OCI-LY3 (cell line): ENCODE measurements around the gene TTC29.

ENCODE experiments used
- H2AFZ ChIP-seq: fragments of 200-600, 300-600 bp; shearing (Covaris generic); 2 replicates; pipeline ENCODE4 v1.6.0; 2014; ENCODE audit warnings: antibody characterized with exemption, low read depth, low read length
- H3K27ac ChIP-seq: fragments of 200-600, 300-600 bp; sonication (generic); 2 replicates; pipeline ENCODE4 v1.5.1; 2014; ENCODE audit warnings: mild to moderate bottlenecking, low read length, moderate library complexity, mixed read lengths
- H3K27me3 ChIP-seq: fragments of 200-600, 300-600 bp; sonication (generic); 2 replicates; pipeline ENCODE4 v1.6.1; 2014; ENCODE audit warnings: low read depth, low read length, mixed read lengths
- H3K36me3 ChIP-seq: fragments of 200-600, 300-600 bp; sonication (generic); replicated peaks from 2 replicates; pipeline ENCODE3; 2014; ENCODE audit warnings: low read depth, low read length, mixed read lengths
- H3K4me1 ChIP-seq: fragments of 300-600, 200-600 bp; sonication (generic); 2 replicates; pipeline ENCODE4 v1.6.1; 2014; ENCODE audit warnings: low read length, mixed read lengths
- H3K4me2 ChIP-seq: fragments of 200-600, 300-600 bp; sonication (generic); 2 replicates; pipeline ENCODE4 v1.6.1; 2014; ENCODE audit warnings: low read length, mixed read lengths
- H3K4me3 ChIP-seq: fragments of 300-600, 200-600 bp; sonication (generic); 2 replicates; pipeline ENCODE4 v1.5.1; 2014; ENCODE audit warnings: antibody characterized with exemption, mild to moderate bottlenecking, low read length, moderate library complexity
- H3K79me2 ChIP-seq: fragments of 300-600, 200-600 bp; shearing (Covaris generic); 2 replicates; pipeline ENCODE4 v1.6.1; 2014; ENCODE audit warnings: mild to moderate bottlenecking, low read length, mixed read lengths
- H3K9ac ChIP-seq: fragments of 300-600, 200-600 bp; shearing (Covaris generic); 2 replicates; pipeline ENCODE4 v1.6.0; 2014; ENCODE audit warnings: mild to moderate bottlenecking, low read length, moderate library complexity
- H3K9me3 ChIP-seq: fragments of 200-600, 300-600 bp; shearing (Covaris generic); 2 replicates; pipeline ENCODE4 v1.6.1; 2014; ENCODE audit warnings: low read length, mixed read lengths; ENCODE audit not compliant: insufficient read depth
- H4K20me1 ChIP-seq: fragments of 200-600, 300-600 bp; sonication (generic); 2 replicates; pipeline ENCODE4 v1.6.1; 2016; ENCODE audit warnings: low read length, mixed read lengths; ENCODE audit not compliant: insufficient read depth
- EZH2phosphoT487 ChIP-seq: fragments of 200-600 bp; shearing (Covaris generic); IDR thresholded peaks from 2 replicates; pipeline ENCODE4 v1.6.1; 2018; ENCODE audit warnings: antibody characterized with exemption, mixed run types, low read depth
- TF ChIP-seq, protein P1 (sequence below): fragments of 200-600, 300-600 bp; sonication (generic); IDR thresholded peaks from 2 replicates; pipeline ENCODE4 v1.5.1; 2014; ENCODE audit warnings: antibody characterized with exemption, low read length, low read depth

TTC29 gene

DNA sequence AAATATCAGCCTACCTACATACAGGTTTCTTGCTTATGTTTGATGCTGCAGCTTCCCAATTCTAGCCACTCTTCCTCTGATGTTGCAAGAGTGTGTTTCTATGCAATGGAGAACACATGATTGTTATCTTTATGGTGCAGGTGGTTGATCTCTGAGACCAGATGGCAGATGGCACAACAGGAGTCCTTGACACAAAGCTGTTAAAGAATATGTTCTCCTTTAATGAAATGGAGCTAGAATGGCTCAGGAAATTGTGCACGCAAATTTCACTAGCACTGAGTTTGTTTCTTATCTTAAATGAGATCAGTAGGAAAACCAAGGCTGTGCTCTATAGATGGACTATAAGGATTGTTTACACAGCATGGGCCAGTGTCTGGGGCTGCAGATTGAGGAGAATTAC, 29.9 kb upstream of the TTC29 start:
- H2AFZ ChIP-seq: no peak overlapping the region
- no peaks in the 10 kb centered on the region for H3K79me2 ChIP-seq
- H3K9ac ChIP-seq: no peak overlapping the region
- H3K36me3 ChIP-seq: no peaks in the 10 kb centered on the region
- H3K4me3 ChIP-seq: no peak overlapping the region
- no peak overlapping the region for H3K27ac ChIP-seq
- no peaks in the 10 kb centered on the region for H3K9me3 ChIP-seq
- no peaks in the 10 kb centered on the region for H3K27me3 ChIP-seq
- TF ChIP-seq EZH2phosphoT487: no peak
- TF ChIP-seq, protein P1, sequence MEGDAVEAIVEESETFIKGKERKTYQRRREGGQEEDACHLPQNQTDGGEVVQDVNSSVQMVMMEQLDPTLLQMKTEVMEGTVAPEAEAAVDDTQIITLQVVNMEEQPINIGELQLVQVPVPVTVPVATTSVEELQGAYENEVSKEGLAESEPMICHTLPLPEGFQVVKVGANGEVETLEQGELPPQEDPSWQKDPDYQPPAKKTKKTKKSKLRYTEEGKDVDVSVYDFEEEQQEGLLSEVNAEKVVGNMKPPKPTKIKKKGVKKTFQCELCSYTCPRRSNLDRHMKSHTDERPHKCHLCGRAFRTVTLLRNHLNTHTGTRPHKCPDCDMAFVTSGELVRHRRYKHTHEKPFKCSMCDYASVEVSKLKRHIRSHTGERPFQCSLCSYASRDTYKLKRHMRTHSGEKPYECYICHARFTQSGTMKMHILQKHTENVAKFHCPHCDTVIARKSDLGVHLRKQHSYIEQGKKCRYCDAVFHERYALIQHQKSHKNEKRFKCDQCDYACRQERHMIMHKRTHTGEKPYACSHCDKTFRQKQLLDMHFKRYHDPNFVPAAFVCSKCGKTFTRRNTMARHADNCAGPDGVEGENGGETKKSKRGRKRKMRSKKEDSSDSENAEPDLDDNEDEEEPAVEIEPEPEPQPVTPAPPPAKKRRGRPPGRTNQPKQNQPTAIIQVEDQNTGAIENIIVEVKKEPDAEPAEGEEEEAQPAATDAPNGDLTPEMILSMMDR: no peak
- no peaks in the 10 kb centered on the region for H3K4me1 ChIP-seq
- no peak overlapping the region for H3K4me2 ChIP-seq
- H4K20me1 ChIP-seq: no peaks in the 10 kb centered on the region

DNA sequence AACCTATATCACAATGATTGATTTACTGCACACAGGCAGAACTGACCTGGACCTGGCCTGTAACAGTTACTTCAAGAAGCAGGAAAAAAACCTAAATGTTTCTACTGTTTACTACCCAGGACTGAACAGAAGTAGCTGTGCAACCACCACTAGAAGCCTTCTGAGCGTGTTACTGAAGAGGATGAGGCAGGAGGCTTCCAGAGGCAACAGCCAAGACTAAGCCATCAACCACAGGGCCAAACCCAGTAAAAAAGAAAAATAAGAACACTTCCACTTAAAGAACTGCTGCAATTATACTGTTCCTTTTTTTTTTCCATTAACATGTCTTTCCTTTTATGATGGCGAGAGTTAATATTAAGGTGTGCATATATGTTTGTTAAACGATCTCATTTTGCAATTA, 29.4 kb upstream of the TTC29 start:
- Histone ChIP-seq H3K4me1 (no peaks in the 10 kb centered on the region), H3K79me2 (no peaks in the 10 kb centered on the region), H3K36me3 (no peaks in the 10 kb centered on the region), H3K9ac (no peak overlapping the region), H3K27ac (no peak overlapping the region), H4K20me1 (no peaks in the 10 kb centered on the region), H3K27me3 (no peaks in the 10 kb centered on the region), H3K4me3 (no peak overlapping the region), H3K4me2 (no peak overlapping the region), H2AFZ (no peak overlapping the region), H3K9me3 (no peaks in the 10 kb centered on the region)
- TF ChIP-seq, protein P1: no peak
- no peak for TF ChIP-seq EZH2phosphoT487

DNA sequence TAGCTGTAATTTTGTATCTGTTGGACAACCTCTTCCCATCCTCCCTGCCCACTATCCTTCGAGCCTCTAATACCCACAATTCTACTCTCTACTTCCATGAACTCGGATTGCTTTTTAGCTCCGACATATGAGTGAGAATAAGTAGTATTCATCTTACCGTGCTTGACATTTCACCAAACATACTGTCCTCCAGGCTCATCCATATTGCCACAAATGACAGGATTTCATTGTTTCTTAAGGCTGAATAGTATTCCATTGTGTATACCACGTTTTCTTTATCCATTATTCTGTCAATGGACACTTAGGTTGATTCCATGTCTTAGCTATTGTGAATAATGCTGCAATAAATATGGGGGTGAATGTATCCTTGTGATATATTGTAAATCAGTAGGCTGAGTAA, 26.4 kb upstream of the TTC29 start:
- no peaks in the 10 kb centered on the region for H3K36me3 ChIP-seq

DNA sequence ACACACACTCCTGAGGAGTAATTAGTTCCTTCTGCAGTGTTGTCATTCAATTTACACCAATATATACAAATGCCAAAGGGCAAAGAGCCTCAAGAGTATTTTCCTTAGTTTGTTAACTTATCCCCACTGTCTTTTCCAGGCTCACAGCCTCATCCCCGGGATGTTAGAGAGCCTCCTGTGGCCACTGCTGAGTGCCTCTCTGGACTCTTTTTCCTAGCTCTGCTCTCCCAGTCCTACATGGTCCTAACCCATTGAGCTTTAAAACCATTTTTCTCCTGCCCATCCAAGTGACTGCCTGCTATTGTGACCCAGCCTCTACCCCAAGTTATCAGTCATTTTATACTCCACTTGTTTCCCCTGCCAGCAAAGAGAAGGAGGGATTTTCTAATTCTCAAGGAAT, 23.5 kb upstream of the TTC29 start:
- H3K27ac ChIP-seq: no peak overlapping the region
- TF ChIP-seq EZH2phosphoT487: no peak
- TF ChIP-seq, protein P1: no peak

More for the DNA sequence above, 26.4 kb upstream of the TTC29 start:
- H3K27me3 ChIP-seq: no peaks in the 10 kb centered on the region
- no peaks in the 10 kb centered on the region for H3K4me1 ChIP-seq
- H4K20me1 ChIP-seq: no peaks in the 10 kb centered on the region
- no peaks in the 10 kb centered on the region for H3K9me3 ChIP-seq
- H3K27ac ChIP-seq: no peak overlapping the region
- H3K9ac ChIP-seq: no peak overlapping the region
- TF ChIP-seq, protein P1: no peak
- TF ChIP-seq EZH2phosphoT487: no peak
- H2AFZ ChIP-seq: no peak overlapping the region
- H3K79me2 ChIP-seq: no peaks in the 10 kb centered on the region
- no peak overlapping the region for H3K4me2 ChIP-seq
- H3K4me3 ChIP-seq: no peak overlapping the region

More for the DNA sequence above, 23.5 kb upstream of the TTC29 start:
- no peaks in the 10 kb centered on the region for H3K79me2 ChIP-seq
- no peak overlapping the region for H3K4me2 ChIP-seq
- no peaks in the 10 kb centered on the region for H3K36me3 ChIP-seq
- H2AFZ ChIP-seq: no peak overlapping the region
- no peaks in the 10 kb centered on the region for H4K20me1 ChIP-seq
- no peaks in the 10 kb centered on the region for H3K27me3 ChIP-seq
- no peak overlapping the region for H3K4me3 ChIP-seq
- H3K9ac ChIP-seq: no peak overlapping the region
- H3K9me3 ChIP-seq: no peaks in the 10 kb centered on the region
- no peaks in the 10 kb centered on the region for H3K4me1 ChIP-seq
